GM23248 (cell line): ENCODE measurements around the gene FAM168B. TPM values are rescaled to one million over a fixed set of nuclear protein-coding genes. Genes with fewer than 3 reads are reported as not detected.
A peak's percentile ranks its signal among the peaks of the same experiment; 100 is the strongest.

Experiments
- DNase-seq: peaks from one replicate; pipeline ENCODE4 v3.0.0-alpha.2; 2015
- H2AFZ ChIP-seq: fragments of 200-600 bp; sonication (generic); 2 replicates; pipeline ENCODE4 v1.6.1; 2016; ENCODE audit warnings: antibody characterized with exemption
- H3F3A ChIP-seq: fragments of 200-600 bp; sonication (generic); 2 replicates; pipeline ENCODE4 v1.6.1; 2016; ENCODE audit warnings: mild to moderate bottlenecking, antibody characterized with exemption, mixed run types; ENCODE audit not compliant: insufficient read depth
- H3K27ac ChIP-seq: fragments of 200-600 bp; sonication (generic); 2 replicates; pipeline ENCODE4 v1.5.1; 2016; ENCODE audit warnings: mild to moderate bottlenecking
- H3K27me3 ChIP-seq: fragments of 200-600 bp; sonication (generic); replicated peaks from 2 replicates; pipeline ENCODE4 v1.6.1; 2016; ENCODE audit warnings: mild to moderate bottlenecking; ENCODE audit not compliant: insufficient read depth
- H3K36me3 ChIP-seq: fragments of 200-600 bp; sonication (generic); 2 replicates; pipeline ENCODE4 v1.6.1; 2016; ENCODE audit warnings: low read depth, mild to moderate bottlenecking
- H3K4me1 ChIP-seq: fragments of 200-600 bp; sonication (generic); 2 replicates; pipeline ENCODE4 v1.6.1; 2016; ENCODE audit warnings: mild to moderate bottlenecking; ENCODE audit not compliant: insufficient read depth
- H3K4me2 ChIP-seq: fragments of 200-600 bp; sonication (generic); one replicate; pipeline ENCODE4 v1.6.1; 2016; ENCODE audit warnings: mild to moderate bottlenecking; ENCODE audit not compliant: unreplicated experiment
- H3K4me3 ChIP-seq: fragments of 200-600 bp; sonication (generic); 2 replicates; pipeline ENCODE4 v1.5.1; 2016; ENCODE audit warnings: mild to moderate bottlenecking
- H3K79me2 ChIP-seq: fragments of 200-600 bp; sonication (generic); 2 replicates; pipeline ENCODE4 v1.6.1; 2016; ENCODE audit warnings: mild to moderate bottlenecking; ENCODE audit not compliant: insufficient read depth
- H3K9ac ChIP-seq: fragments of 200-600 bp; sonication (generic); 2 replicates; pipeline ENCODE4 v1.6.1; 2016; ENCODE audit warnings: mild to moderate bottlenecking
- H3K9me2 ChIP-seq: fragments of 200-600 bp; sonication (generic); 2 replicates; pipeline ENCODE4 v1.6.1; 2016; ENCODE audit warnings: mixed run types, mild to moderate bottlenecking, moderate library complexity; ENCODE audit not compliant: insufficient read depth
- H3K9me3 ChIP-seq: fragments of 200-600 bp; sonication (generic); one replicate; pipeline ENCODE4 v1.6.1; 2017; ENCODE audit warnings: low read depth
- H4K20me1 ChIP-seq: fragments of 200-600 bp; sonication (generic); 2 replicates; pipeline ENCODE4 v1.6.0; 2016; ENCODE audit not compliant: insufficient read depth
- EZH2 ChIP-seq: fragments of 200-600 bp; sonication (generic); IDR thresholded peaks from 2 replicates; pipeline ENCODE4 v1.6.1; 2018; ENCODE audit warnings: antibody characterized with exemption, mild to moderate bottlenecking; ENCODE audit not compliant: insufficient read depth, poor library complexity, severe bottlenecking
- EZH2phosphoT487 ChIP-seq: fragments of 200-600 bp; sonication (generic); IDR thresholded peaks from 2 replicates; pipeline ENCODE4 v1.6.1; 2018; ENCODE audit warnings: antibody characterized with exemption, moderate library complexity, mild to moderate bottlenecking, low read depth; ENCODE audit not compliant: insufficient read depth
- WGBS, 2 experiments: methylation state at CpG; one replicate each; pipeline ENCODE4 v1.1.6; 2015 to 2017; ENCODE audit warnings: low lambda C conversion rate in 2 of 2, low coverage in 1 of 2; ENCODE audit errors: missing lambda C conversion rate in 2 of 2; 5-methylcytosine and 5-hydroxymethylcytosine counted together
- in situ Hi-C: fragments of 300-500 bp; cut with MboI; formaldehyde crosslinking; loops from 2 replicates; pipeline ENCODE4 v1.15.0; 2020
- polyA plus RNA-seq: library from polyadenylated mRNA; unstranded; fragments of >200 nt; fragmentation: Nextera tagmentation; extraction: Ambion mirVana; gene quantifications from 2 replicates; pipeline ENCODE4 v1.2.1, GENCODE V29; 2016
- total RNA-seq: library from RNA; depleted of rRNA; stranded (reverse); fragments of >200 nt; shearing (Covaris generic); gene quantifications from 2 replicates; pipeline ENCODE4 v1.2.3, GENCODE V29; 2014

Gene FAM168B
- total and polyA plus RNA-seq, 2 experiments from 2014 or later: 47.6 to 125 TPM

DNA sequence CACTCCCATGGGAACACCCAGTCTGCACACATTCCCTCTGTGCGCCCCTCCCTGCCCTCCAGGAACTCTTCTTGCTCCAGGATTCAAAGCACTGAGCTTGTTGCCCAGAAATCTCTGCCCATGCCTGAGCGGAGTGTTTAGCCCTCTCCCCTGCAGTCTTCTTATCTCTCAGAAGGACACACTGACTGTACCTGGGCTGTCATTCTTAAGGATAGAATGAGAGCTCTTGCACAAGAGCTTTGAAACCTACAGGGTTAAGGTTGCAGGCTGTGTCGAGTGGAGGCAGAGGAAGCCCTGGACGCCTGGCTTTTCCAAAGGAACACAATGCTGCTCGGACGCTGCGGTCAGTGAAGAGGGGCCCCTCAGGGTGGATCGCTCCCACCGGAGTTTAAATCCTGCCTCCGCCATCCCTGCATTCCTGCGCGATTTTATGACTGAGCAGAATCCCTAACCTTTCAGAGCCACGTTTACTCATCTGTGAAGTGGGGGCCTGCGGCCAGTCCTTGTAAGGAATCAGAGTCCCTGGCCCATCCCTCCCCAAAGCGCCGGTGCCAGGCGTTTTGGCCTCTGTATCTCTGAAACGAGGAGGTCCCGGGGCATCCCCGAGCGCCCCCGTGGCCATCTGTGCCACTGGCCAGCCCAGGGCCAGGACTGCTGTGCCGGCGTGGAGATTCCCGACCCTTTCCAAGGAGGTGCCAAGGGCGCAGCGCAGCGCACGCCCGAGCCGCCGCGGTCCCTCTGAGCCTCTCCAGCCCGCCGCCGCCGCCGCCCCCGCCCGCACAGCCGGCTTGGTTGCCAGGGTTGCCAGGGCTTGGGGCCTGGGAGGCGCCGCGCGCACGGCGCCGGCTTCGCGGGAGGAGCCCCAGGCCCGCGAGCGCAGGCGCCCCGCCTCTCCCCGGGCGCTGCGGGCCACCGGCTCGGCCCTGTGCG lies 58.9 kb downstream of the FAM168B start:
- H3K9me2 ChIP-seq: no peaks in the 10 kb centered on the region
- H3K27me3 ChIP-seq: no peaks in the 10 kb centered on the region
- TF ChIP-seq EZH2 (no peak), EZH2phosphoT487 (no peak)
- H3K9ac ChIP-seq: peak overlapping the region; percentile 77
- H3K4me1 ChIP-seq: peaks cover 4% of the 10 kb centered on the region; the same call in 1 of the 2 replicates
- 2 to 3% methylated on average over 32 to 42 of the region's 61 CpGs for WGBS, 2 experiments
- DNase-seq: peak; percentile 74
- peak overlapping the region; percentile 73 for H3K4me3 ChIP-seq
- peak overlapping the region; percentile 85 for H2AFZ ChIP-seq
- H3K36me3 ChIP-seq: no peaks in the 10 kb centered on the region
- no peaks in the 10 kb centered on the region for H3F3A ChIP-seq
- no peak overlapping the region for H3K27ac ChIP-seq
- no peaks in the 10 kb centered on the region for H3K79me2 ChIP-seq
- peak overlapping the region; percentile 82 for H3K4me2 ChIP-seq
- H3K9me3 ChIP-seq: no peaks in the 10 kb centered on the region
- in situ Hi-C loops: no loop called here
- no peaks in the 10 kb centered on the region for H4K20me1 ChIP-seq

DNA sequence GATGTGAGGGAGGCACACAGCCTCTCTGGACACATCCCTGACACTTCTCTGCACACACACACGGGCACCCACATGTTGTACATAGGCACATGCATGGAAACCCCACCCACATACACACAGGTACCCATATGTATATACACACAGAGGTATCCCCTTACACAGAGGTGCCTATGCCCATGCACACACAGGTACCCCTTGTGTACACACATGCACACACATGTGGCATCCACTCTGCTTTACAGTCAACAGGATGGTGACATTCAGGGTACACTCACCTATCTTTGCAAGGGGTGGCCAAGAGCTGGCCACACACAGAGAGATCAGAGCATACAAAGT lies 59.5 kb downstream of the FAM168B start:
- H3K9me3 ChIP-seq: no peaks in the 10 kb centered on the region
- H3K79me2 ChIP-seq: no peaks in the 10 kb centered on the region
- no peak overlapping the region for H3K27ac ChIP-seq
- TF ChIP-seq EZH2 (no peak), EZH2phosphoT487 (no peak)
- no peaks in the 10 kb centered on the region for H3K9me2 ChIP-seq
- DNase-seq: no peak
- in situ Hi-C loops: no loop called here
- H4K20me1 ChIP-seq: no peaks in the 10 kb centered on the region
- no peaks in the 10 kb centered on the region for H3K27me3 ChIP-seq
- no peaks in the 10 kb centered on the region for H3K36me3 ChIP-seq
- H3K4me1 ChIP-seq: peaks cover 4% of the 10 kb centered on the region; the same call in 1 of the 2 replicates
- H2AFZ ChIP-seq: no peak overlapping the region
- peak overlapping the region; percentile 77; the same call in 1 of the 2 replicates for H3K9ac ChIP-seq
- no peak overlapping the region; the same call in 1 of the 2 replicates for H3K4me3 ChIP-seq
- WGBS, 2 experiments: 25 to 29% methylated on average over 1 of the region's 1 CpG
- H3F3A ChIP-seq: no peaks in the 10 kb centered on the region
- peak overlapping the region; percentile 82 for H3K4me2 ChIP-seq

DNA sequence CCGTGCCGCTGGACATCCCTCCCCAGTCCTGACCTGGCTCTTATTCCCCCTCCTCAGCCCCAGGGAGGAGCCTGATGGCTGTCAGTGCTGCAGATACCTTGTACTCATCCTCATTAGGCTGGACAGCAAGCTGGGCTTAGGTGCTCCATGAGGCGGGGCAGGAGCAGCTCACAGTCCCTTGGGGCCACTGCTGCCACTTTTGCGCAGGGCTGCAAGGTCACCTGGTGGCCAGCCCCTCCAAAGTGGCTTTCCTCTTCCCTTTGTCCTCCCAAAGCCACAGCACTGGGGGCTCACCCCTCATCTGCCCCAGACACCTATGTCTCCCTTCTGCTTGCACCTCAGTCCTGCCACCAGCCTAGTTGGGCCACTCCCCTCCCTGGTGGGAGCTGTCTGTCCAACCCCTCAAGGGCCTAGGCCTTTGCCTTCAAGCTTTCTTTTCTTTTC lies 60.8 kb downstream of the FAM168B start:
- Histone ChIP-seq H3K36me3 (no peaks in the 10 kb centered on the region), H3F3A (no peaks in the 10 kb centered on the region), H3K9me3 (no peaks in the 10 kb centered on the region), H3K79me2 (no peaks in the 10 kb centered on the region), H3K27me3 (no peaks in the 10 kb centered on the region), H3K9ac (no peak overlapping the region), H3K27ac (no peak overlapping the region), H3K4me1 (peaks cover 4% of the 10 kb centered on the region; the same call in 1 of the 2 replicates), H3K9me2 (no peaks in the 10 kb centered on the region), H3K4me2 (no peak overlapping the region), H4K20me1 (no peaks in the 10 kb centered on the region), H3K4me3 (no peak overlapping the region), H2AFZ (no peak overlapping the region)
- WGBS, 2 experiments: 71 to 80% methylated on average over 4 of the region's 4 CpGs
- TF ChIP-seq EZH2phosphoT487 (no peak), EZH2 (no peak)
- DNase-seq: no peak
- in situ Hi-C loops: no loop called here

DNA sequence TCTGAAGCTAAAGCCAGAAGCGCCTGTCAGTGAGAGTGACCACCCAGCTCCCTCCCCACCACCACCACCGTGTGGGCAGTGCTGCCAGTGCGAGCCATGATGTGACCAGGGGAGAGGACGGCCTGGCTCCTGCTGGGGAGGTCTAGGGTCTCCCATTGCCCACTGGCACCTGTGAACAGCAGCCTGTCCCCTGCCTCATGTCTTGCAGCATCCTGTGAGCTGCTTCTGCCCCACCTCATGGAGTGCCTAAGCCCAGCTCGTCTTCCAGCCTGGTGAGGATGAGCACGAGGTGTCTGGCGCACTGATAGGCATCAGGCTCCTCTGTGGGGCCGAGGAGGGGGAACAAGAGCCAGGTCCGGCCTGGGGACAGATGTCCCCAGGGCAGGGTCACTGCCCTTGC lies 61.4 kb downstream of the FAM168B start:
- no peak for TF ChIP-seq EZH2phosphoT487
- TF ChIP-seq EZH2: no peak
- Histone ChIP-seq H3K4me3 (no peak overlapping the region), H3K4me2 (no peak overlapping the region), H3K27ac (no peak overlapping the region), H2AFZ (no peak overlapping the region), H3F3A (no peaks in the 10 kb centered on the region), H3K79me2 (no peaks in the 10 kb centered on the region), H4K20me1 (no peaks in the 10 kb centered on the region), H3K36me3 (no peaks in the 10 kb centered on the region), H3K4me1 (peaks cover 4% of the 10 kb centered on the region; the same call in 1 of the 2 replicates), H3K27me3 (no peaks in the 10 kb centered on the region), H3K9ac (no peak overlapping the region), H3K9me2 (no peaks in the 10 kb centered on the region), H3K9me3 (no peaks in the 10 kb centered on the region)
- in situ Hi-C loops: no loop called here
- WGBS, 2 experiments: 53 to 67% methylated on average over 9 of the region's 9 CpGs
- no peak for DNase-seq
